Liver (tissue), 9 donors: Measurements from ENCODE around the gene RNLS. TPM values are rescaled to one million over a fixed set of nuclear protein-coding genes. Genes with fewer than 3 reads are reported as not detected.

Experiments
- DNase-seq: peaks from one replicate; pipeline ENCODE4 v3.0.0-alpha.2; 2017; ENCODE audit warnings: low spot score
- H3K27ac ChIP-seq, 2 donors: one replicate each; pipeline ENCODE4 v1.7.0; 2013; ENCODE audit warnings: inconsistent platforms in 2 of 2, low read length in 2 of 2, control low read depth in 1 of 2, low read depth in 1 of 2, mild to moderate bottlenecking in 1 of 2
- H3K27me3 ChIP-seq, 4 donors: one replicate each; pipeline versions ENCODE4 v1.6.1 to v1.7.0; 2013; ENCODE audit warnings: low read length in 3 of 4, inconsistent platforms in 1 of 4, mild to moderate bottlenecking in 1 of 4, moderate library complexity in 1 of 4; ENCODE audit not compliant: control insufficient read depth in 4 of 4, insufficient read depth in 4 of 4
- H3K36me3 ChIP-seq, 4 donors: one replicate each; pipeline versions ENCODE4 v1.6.1 to v1.7.0; 2013; ENCODE audit warnings: low read length in 3 of 4, mild to moderate bottlenecking in 3 of 4, low read depth in 1 of 4, moderate library complexity in 1 of 4; ENCODE audit not compliant: control insufficient read depth in 4 of 4, insufficient read depth in 3 of 4
- H3K4me1 ChIP-seq, 4 donors: one replicate each; pipeline versions ENCODE4 v1.6.1 to v1.7.0; 2013; ENCODE audit warnings: low read length in 3 of 4, mild to moderate bottlenecking in 3 of 4, moderate library complexity in 1 of 4; ENCODE audit not compliant: control insufficient read depth in 4 of 4, insufficient read depth in 4 of 4
- H3K4me3 ChIP-seq, 3 donors: one replicate each; pipeline versions ENCODE4 v1.6.1 to v1.7.0; 2013; ENCODE audit warnings: low read length in 3 of 3, control low read depth in 1 of 3, low read depth in 1 of 3, mild to moderate bottlenecking in 1 of 3
- H3K9ac ChIP-seq, 2 donors: one replicate each; pipeline ENCODE4 v1.7.0; 2013; ENCODE audit warnings: low read length in 2 of 2, mild to moderate bottlenecking in 2 of 2, moderate library complexity in 2 of 2, control low read depth in 1 of 2, low read depth in 1 of 2
- H3K9me3 ChIP-seq, 4 donors: one replicate each; pipeline versions ENCODE4 v1.6.1 to v1.7.0; 2013; ENCODE audit warnings: low read length in 3 of 4; ENCODE audit not compliant: control insufficient read depth in 4 of 4
- ATF3 ChIP-seq: IDR thresholded peaks from 2 replicates; pipeline ENCODE4 v1.6.1; 2016; ENCODE audit warnings: antibody characterized with exemption
- CTCF ChIP-seq: fragments of 150-350 bp; IDR thresholded peaks from 2 replicates; pipeline ENCODE4 v1.5.1; 2017; ENCODE audit warnings: improper control_type of control experiment, low read depth, low read length; ENCODE audit not compliant: missing input control
- EGR1 ChIP-seq, 2 donors: IDR thresholded peaks; 2 replicates each; pipeline ENCODE4 v1.6.1; 2016 to 2018; ENCODE audit warnings: antibody characterized with exemption in 2 of 2, low read depth in 2 of 2
- FOXA1 ChIP-seq: IDR thresholded peaks from 2 replicates; pipeline ENCODE4 v1.6.1; 2016; ENCODE audit warnings: antibody characterized with exemption
- FOXA2 ChIP-seq: IDR thresholded peaks from 2 replicates; pipeline ENCODE4 v1.6.1; 2016; ENCODE audit warnings: antibody characterized with exemption
- GABPA ChIP-seq, 2 donors: IDR thresholded peaks in 1 of 2; conservative IDR thresholded peaks in 1 of 2; 2 replicates each; pipeline ENCODE4 v1.6.1; 2016; ENCODE audit warnings: antibody characterized with exemption in 2 of 2, mild to moderate bottlenecking in 1 of 2, moderate library complexity in 1 of 2
- HNF4A ChIP-seq, 2 donors: conservative IDR thresholded peaks; 2 replicates each; pipeline ENCODE4 v1.6.1; 2016; ENCODE audit warnings: antibody characterized with exemption in 2 of 2, mild to moderate bottlenecking in 2 of 2
- HNF4G ChIP-seq: IDR thresholded peaks from 2 replicates; pipeline ENCODE4 v1.6.1; 2016; ENCODE audit warnings: antibody characterized with exemption
- JUND ChIP-seq, 2 donors: IDR thresholded peaks; 2 replicates each; pipeline ENCODE4 v1.6.1; 2016; ENCODE audit warnings: antibody characterized with exemption in 2 of 2
- MAX ChIP-seq: IDR thresholded peaks from 2 replicates; pipeline ENCODE4 v1.6.1; 2016; ENCODE audit warnings: antibody characterized with exemption
- NR2F2 ChIP-seq: IDR thresholded peaks from 2 replicates; pipeline ENCODE4 v1.6.1; 2016; ENCODE audit warnings: antibody characterized with exemption
- RAD21 ChIP-seq, 2 donors: IDR thresholded peaks; 2 replicates each; pipeline ENCODE4 v1.6.1; 2016; ENCODE audit warnings: antibody characterized with exemption in 2 of 2, mild to moderate bottlenecking in 2 of 2
- REST ChIP-seq: IDR thresholded peaks from 2 replicates; pipeline ENCODE4 v1.6.1; 2016; ENCODE audit warnings: antibody characterized with exemption, mild to moderate bottlenecking
- RXRA ChIP-seq, 2 donors: IDR thresholded peaks; 2 replicates each; pipeline ENCODE4 v1.6.1; 2017 to 2018; ENCODE audit warnings: antibody characterized with exemption in 2 of 2, mild to moderate bottlenecking in 1 of 2
- SP1 ChIP-seq: IDR thresholded peaks from 2 replicates; pipeline ENCODE4 v1.6.1; 2018; ENCODE audit warnings: antibody characterized with exemption, mild to moderate bottlenecking
- TAF1 ChIP-seq: conservative IDR thresholded peaks from 2 replicates; pipeline ENCODE4 v1.6.1; 2016; ENCODE audit warnings: antibody characterized with exemption, mild to moderate bottlenecking
- YY1 ChIP-seq: IDR thresholded peaks from 2 replicates; pipeline ENCODE4 v1.6.1; 2016; ENCODE audit warnings: antibody characterized with exemption, mild to moderate bottlenecking
- WGBS: extraction: QIAGEN DNeasy Blood & Tissue Kit; methylation state at CpG from one replicate; pipeline ENCODE4 v1.1.7; 2013; 5-methylcytosine and 5-hydroxymethylcytosine counted together
- polyA plus RNA-seq, 2 donors: library from polyadenylated mRNA; stranded (reverse) in 1 of 2; unstranded in 1 of 2; fragments of 200-250 nt in 1 of 2; fragments of >200 nt in 1 of 2; fragmentation: Nextera tagmentation in 1 of 2; extraction: Ambion mirVana in 1 of 2; gene quantifications; one replicate each; pipeline versions ENCODE4 v1.2.1 to v1.2.3, GENCODE V29; 2013 to 2015
- total RNA-seq, 2 donors: library from RNA; depleted of rRNA; stranded (reverse); fragments of >200 nt; gene quantifications; one replicate each; pipeline ENCODE4 v1.2.3, GENCODE V29; 2014
- TF ChIP-seq, protein P1 (sequence below): IDR thresholded peaks from 2 replicates; pipeline ENCODE4 v1.6.1; 2016; ENCODE audit warnings: antibody characterized with exemption
- donor health status: healthy.
- donor health status: healthy.
- donor health status: healthy.
- donor health status: healthy.
- donor health status: healthy.

The RNLS gene
- total and polyA plus RNA-seq, 4 donors, result 4.1 to 12.4 (median 7.5) TPM

- Histone ChIP-seq H3K9ac (no peak overlapping the region), H3K27ac (no peak overlapping the region), H3K27me3 (no peaks in the 10 kb centered on the region), H3K36me3 (no peaks in the 10 kb centered on the region), H3K4me3 (no peak overlapping the region), H3K4me1 (no peaks in the 10 kb centered on the region), H3K9me3 (no peaks in the 10 kb centered on the region)
- no peak for DNase-seq
- WGBS, result 91% methylated on average over 3 of the region's 3 CpGs
- no peak for TF ChIP-seq SP1
- TF ChIP-seq RXRA (IDR thresholded peaks at IDR 0.05), result no peak
- no peak for TF ChIP-seq JUND (IDR thresholded peaks at IDR 0.05)
- TF ChIP-seq NR2F2, result no peak
- TF ChIP-seq YY1, result no peak
- no peak for TF ChIP-seq REST
- TF ChIP-seq ATF3, result no peak
- no peak for TF ChIP-seq CTCF
- no peak for TF ChIP-seq FOXA2
- TF ChIP-seq, protein P1, sequence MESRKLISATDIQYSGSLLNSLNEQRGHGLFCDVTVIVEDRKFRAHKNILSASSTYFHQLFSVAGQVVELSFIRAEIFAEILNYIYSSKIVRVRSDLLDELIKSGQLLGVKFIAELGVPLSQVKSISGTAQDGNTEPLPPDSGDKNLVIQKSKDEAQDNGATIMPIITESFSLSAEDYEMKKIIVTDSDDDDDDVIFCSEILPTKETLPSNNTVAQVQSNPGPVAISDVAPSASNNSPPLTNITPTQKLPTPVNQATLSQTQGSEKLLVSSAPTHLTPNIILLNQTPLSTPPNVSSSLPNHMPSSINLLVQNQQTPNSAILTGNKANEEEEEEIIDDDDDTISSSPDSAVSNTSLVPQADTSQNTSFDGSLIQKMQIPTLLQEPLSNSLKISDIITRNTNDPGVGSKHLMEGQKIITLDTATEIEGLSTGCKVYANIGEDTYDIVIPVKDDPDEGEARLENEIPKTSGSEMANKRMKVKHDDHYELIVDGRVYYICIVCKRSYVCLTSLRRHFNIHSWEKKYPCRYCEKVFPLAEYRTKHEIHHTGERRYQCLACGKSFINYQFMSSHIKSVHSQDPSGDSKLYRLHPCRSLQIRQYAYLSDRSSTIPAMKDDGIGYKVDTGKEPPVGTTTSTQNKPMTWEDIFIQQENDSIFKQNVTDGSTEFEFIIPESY, result no peak
- TF ChIP-seq HNF4A (conservative IDR thresholded peaks at IDR 0.05), result no peak
- no peak for TF ChIP-seq TAF1
- no peak for TF ChIP-seq MAX
- TF ChIP-seq FOXA1, result no peak
- no peak for TF ChIP-seq EGR1 (IDR thresholded peaks at IDR 0.05; ENCODE audit: low read depth in 2 of 2)
- TF ChIP-seq GABPA (IDR thresholded peaks at IDR 0.05 in 1 of 2, conservative IDR thresholded peaks at IDR 0.05 in 1 of 2), result no peak
- TF ChIP-seq RAD21 (IDR thresholded peaks at IDR 0.05), result no peak
- no peak for TF ChIP-seq HNF4G
These were observed 294.6 kb downstream of the RNLS start for GRCh38 chr10:88288320-88289059.
